Parietal lobe (tissue), 2 donors: ENCODE measurements around the gene GUK1. TPM values are rescaled to one million over a fixed set of nuclear protein-coding genes. Genes with fewer than 3 reads are reported as not detected.

Source experiments
- small RNA-seq: library from RNA; depleted of rRNA; stranded (forward); fragments of <200 nt; gene quantifications from one replicate; pipeline ENCODE3, GENCODE V24; 2014; ENCODE audit warnings: low replicate concordance
- total RNA-seq: library from RNA; depleted of rRNA; stranded (reverse); fragments of >200 nt; gene quantifications from one replicate; pipeline ENCODE4 v1.2.3, GENCODE V29; 2014

Gene GUK1
- 116 TPM for total RNA-seq

GRCh38 chr1:228139931-228140723 is at the start of gene GUK1:
Gene GUK1 (plus strand): TSS chr1:228140279. CDS start chr1:228140303, 24 bp downstream.

DNA sequence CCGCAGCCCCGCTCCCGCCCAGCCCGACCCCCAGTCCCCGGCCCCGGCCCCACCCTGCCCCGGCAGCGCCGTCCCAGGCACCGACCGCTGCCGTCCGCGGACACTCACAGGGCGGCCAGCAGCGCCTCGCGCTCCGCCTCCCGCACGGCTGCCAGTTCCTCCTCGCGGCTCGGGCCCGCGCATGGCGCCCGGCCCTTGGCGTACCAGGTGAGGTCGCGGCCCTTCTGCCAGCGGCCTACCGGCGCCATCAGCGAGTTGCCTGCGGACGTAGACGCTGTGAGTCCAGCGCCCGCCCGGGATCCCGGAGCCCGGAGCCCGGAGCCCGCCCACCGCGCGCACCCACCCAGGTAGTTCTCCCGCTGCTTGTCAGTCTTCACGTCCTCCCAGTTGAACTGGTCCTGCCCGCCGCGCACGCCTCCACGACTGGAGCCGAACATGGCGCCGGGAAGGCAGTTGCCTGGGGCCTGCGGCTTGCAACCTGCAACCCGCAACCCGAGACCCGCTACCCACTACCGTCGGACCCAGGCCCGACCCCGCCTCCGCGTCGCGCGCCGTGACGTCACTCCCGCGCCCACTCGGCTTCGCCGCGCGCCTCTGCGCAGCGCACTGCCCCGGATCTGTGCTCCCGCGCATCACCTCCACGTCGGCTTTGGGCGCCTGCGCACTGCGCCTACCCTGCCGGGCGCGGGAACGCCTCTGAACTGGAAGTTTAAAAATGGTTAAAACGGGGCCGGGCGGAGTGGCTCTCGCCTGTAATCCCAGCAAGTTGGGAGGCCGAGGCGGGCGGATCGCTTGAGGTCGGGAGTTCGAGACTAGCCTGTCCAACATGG is 37.1 kb upstream of the GUK1 start, which contains the start of gene C1orf35:
TSS of gene C1orf35 (minus strand) at position 535 of the 830 bp plus-strand sequence. CDS start at position 437, 98 bp downstream.

DNA sequence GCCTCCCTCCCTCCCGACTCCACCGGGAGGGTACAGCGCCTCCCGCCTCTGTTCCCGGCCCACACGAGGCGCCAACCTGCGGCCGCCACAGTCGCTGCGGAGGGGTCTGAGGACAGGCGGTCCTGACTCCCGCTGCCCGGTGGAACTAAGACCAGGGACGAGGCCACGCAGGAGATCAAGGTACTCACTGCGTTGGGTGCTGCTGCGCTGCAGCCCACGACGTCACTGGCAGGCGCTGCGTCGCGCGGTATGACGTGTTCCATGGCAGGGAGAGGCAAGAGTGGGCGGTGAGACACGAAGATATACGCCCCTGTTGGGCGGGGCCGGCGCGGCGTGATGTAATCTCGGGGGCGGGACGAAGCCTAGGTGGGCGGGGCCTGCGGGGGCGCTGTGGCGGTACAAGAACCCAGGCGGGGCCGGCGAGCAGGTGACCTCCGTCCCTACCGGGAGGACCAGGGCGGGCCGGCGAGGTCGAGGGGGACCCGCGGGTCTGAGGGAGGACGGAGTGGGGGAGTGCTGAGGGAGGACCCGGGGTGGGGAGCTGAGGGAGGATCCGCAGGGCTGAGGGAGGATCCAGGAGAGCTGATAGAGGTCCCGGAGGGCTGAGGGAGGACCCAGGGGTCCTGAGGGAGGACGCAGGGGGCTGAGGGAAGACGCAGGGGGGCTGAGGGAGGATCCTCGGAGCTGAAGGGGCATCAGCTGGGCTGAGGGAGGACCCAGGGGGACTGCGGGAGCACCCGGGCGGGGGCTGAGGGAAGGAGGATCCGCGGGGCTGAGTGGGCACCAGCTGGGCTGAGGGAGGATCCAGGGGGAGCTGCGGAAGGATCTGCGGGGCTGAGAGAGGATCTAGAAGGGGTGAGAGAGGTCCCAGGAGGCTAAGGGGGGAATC is 30.8 kb upstream of the GUK1 start, which contains the start of gene MRPL55:
TSS of gene MRPL55 (minus strand) at position 227 of the 889 bp plus-strand sequence. CDS start 1,039 bp downstream, outside the sequence.

DNA sequence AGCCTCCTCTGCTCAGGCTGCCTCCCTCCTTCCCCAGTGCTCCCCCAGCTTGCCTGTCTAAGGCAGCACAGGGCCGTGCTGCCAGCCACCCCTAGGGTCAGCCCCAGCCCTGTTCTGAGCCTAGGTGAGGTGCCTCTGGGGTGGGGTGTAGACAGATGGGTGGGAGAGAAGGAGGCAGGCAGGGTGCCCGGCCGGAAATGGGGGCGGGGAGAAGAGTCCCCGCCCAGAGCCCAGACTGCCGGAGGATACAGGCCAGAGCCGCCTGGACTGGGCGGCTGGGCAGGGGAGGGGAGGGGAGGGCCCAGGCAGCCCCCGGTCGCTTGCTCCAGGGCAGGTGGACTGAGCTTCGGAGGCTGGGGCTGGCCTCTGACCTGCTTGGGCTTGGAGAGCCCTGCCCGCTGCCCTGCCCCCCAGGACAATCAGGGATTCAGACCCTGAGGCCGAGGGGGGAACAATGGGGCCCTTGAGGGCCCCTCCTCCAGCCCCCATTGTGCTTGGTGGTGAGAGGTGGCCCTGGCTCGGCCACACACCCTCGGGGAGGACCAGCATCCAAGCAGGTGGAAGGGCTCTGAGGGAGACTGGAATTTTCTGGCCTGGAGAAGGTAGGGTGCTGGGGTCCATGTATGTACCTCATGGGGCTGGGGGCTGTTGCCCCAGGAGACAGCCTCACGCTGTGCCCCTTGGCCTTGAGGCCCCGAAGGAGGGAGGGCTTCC is 9.5 kb downstream of the GUK1 start, which contains the start of gene GJC2:
TSS of gene GJC2 (plus strand) at position 525 of the 714 bp plus-strand sequence. CDS start 7,829 bp downstream, outside the sequence.

DNA sequence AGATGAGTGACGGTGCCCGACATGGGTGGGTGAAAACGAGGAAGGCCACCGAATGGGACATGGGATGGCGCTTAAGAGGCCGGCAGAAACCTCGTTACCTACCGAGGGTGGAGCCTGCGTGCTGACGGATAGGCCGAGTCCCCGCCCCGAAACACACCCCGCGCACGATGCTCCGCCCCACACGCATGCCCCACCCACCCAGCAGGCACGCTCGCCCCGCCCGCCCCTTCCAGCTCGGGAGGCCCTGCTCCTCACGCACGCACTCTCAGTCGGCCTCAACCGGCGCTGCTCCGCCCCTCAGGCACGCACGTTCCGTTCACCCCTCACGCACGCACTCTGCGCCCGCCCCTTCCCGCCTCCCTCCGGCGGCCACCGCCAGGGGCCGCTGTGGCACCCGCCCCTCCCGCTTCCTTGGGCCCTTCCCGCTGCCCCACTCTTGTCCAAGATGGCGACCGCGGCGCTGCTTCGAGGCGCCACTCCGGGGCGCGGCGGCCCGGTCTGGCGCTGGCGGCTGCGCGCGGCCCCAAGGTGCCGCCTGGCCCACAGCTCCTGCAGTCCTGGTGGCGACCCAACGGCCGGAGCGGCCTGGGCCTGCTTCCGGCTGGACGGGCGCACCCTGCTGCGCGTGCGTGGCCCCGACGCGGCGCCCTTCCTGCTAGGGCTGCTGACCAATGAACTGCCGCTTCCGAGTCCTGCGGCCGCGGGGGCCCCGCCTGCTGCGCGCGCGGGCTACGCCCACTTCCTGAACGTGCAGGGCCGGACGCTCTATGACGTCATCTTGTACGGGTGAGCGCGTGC is 25.5 kb downstream of the GUK1 start, which contains the start of gene IBA57:
TSS of gene IBA57 (plus strand) at position 433 of the 798 bp plus-strand sequence. CDS start at position 446, 13 bp downstream.

Small RNA genes within 50 kb of the gene (small RNA-seq; reads per million reads assigned to genes)
- gene AL359510.1 = not detected

Other genes starting within 250 kb of the GUK1 start
- 2.8 TPM for gene WNT9A, start 192.3 kb upstream of the GUK1 start, total RNA-seq
- gene WNT3A, start 133.3 kb upstream of the GUK1 start, total RNA-seq = not detected
- gene ARF1, start 57.6 kb upstream of the GUK1 start, total RNA-seq = 107 TPM
- gene C1orf35, start 37.0 kb upstream of the GUK1 start, total RNA-seq = 10.3 TPM
- 36.0 TPM for gene MRPL55, start 31.0 kb upstream of the GUK1 start, total RNA-seq
- 1.3 TPM for gene GJC2, start 9.7 kb downstream of the GUK1 start, total RNA-seq
- 6.9 TPM for gene IBA57, start 25.5 kb downstream of the GUK1 start, total RNA-seq
- gene OBSCN, start 67.8 kb downstream of the GUK1 start, total RNA-seq = 124 TPM